ENCODE results near the gene SULT4A1. TPM values are rescaled to one million over a fixed set of nuclear protein-coding genes. Genes with fewer than 3 reads are reported as not detected.

SULT4A1 gene
- total RNA-seq, 1 experiment from 2014 or later: 15.0 TPM

DNA sequence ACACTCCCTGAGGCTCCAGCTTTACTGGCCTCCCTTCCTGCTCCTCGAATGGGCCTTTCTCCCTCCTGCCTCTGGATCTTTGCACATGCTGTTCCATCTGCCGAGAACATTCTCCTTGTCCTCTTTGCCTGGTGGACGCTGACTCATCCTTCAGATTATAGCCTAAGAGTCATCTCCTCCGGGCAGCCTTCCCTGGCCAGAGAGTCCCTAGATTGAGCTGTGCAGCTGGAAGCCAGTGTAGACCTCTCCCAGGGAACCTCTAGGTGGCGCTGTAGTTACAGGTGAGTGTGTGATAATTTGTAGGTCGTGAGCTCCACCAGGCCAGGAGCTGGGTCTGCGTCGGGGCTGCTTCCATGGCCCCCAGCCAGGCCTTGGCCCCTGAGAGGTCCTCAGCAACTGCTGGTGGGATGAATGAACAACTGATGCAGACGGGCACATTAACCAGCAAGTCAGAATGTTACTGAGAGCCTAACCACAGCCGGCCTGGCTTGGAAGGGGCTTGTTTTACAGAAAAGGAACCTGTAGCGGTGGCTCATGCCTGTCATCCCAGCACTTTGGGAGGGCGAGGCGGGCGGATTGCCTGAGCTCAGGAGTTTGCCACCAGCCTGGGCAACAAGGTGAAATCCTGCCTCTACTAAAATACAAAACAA is 20.8 kb upstream of the SULT4A1 start:
- H3K79me2 ChIP-seq (ENCODE audit: insufficient read depth, low read length): no peaks in the 10 kb centered on the region
- peak; percentile 88 for DNase-seq
- Mint-ChIP-seq H3K4me1 (peaks cover 7 to 12% of the 10 kb centered on the region in 2 experiments), H3K27ac (peak overlapping the region in 1 of 3 experiments; percentile 35; a peak in 2 of 7 replicates), H3K27me3 (ENCODE audit: low read depth) (peaks cover 3% of the 10 kb centered on the region), H3K4me3 (peak overlapping the region in 1 of 2 experiments; percentile 21; a peak in 2 of 5 replicates), H3K36me3 (ENCODE audit: insufficient read depth in 1 of 3, low read depth in 3 of 3) (peaks cover 2 to 8% (median 4%) of the 10 kb centered on the region in 3 experiments; a peak in 4 of 7 replicates), H3K9me3 (no peaks in the 10 kb centered on the region)
- no peak overlapping the region for H3T11ph ChIP-seq (ENCODE audit: low read length)
- no peak overlapping the region for H2AFZ ChIP-seq (ENCODE audit: low read length)
- no peak overlapping the region for H3K4me2 ChIP-seq (ENCODE audit: insufficient read depth, insufficient read length, low read length)
- no peak overlapping the region for H2BK5ac ChIP-seq (ENCODE audit: insufficient read length, low read length)
- no peaks in the 10 kb centered on the region for H3K4me1 ChIP-seq (ENCODE audit: insufficient read depth, low read length)
- H2BK15ac ChIP-seq (ENCODE audit: low read depth, low read length): no peak overlapping the region
- H4K91ac ChIP-seq (ENCODE audit: insufficient read length, low read depth, low read length): no peak overlapping the region
- H3K56ac ChIP-seq (ENCODE audit: insufficient read length, low read depth, low read length): no peak overlapping the region
- no peak overlapping the region for H3K4ac ChIP-seq (ENCODE audit: low read depth, low read length)
- H4K8ac ChIP-seq (replicated peaks; ENCODE audit: insufficient read length, low read depth, low read length): no peak overlapping the region
- H4K5ac ChIP-seq (ENCODE audit: insufficient read length, low read depth, low read length): no peak overlapping the region
- H2AK5ac ChIP-seq (ENCODE audit: insufficient read length, low read length): no peak overlapping the region
- H3K18ac ChIP-seq (ENCODE audit: insufficient read length, low read depth, low read length): no peak overlapping the region
- no peak overlapping the region for H3K27ac ChIP-seq (ENCODE audit: insufficient read length, low read depth, low read length)
- H3K9ac ChIP-seq (ENCODE audit: extremely low read depth, insufficient read length, low read length): no peak overlapping the region
- H2BK120ac ChIP-seq (ENCODE audit: low read depth, low read length, poor library complexity, severe bottlenecking): no peak overlapping the region
- no peak overlapping the region for H2BK20ac ChIP-seq (ENCODE audit: low read depth, low read length, poor library complexity, severe bottlenecking)
- no peaks in the 10 kb centered on the region for H4K20me1 ChIP-seq (ENCODE audit: control insufficient read depth, insufficient read depth, insufficient read length)
- no peak overlapping the region for H3K14ac ChIP-seq (ENCODE audit: insufficient read depth, low read length)
- H2BK12ac ChIP-seq (ENCODE audit: insufficient read length, low read depth, low read length): no peak overlapping the region
- H3K23me2 ChIP-seq (ENCODE audit: insufficient read length, low read depth, low read length, poor library complexity, severe bottlenecking): no peaks in the 10 kb centered on the region
- no peaks in the 10 kb centered on the region for H3K79me1 ChIP-seq (ENCODE audit: insufficient read depth, low read depth, low read length, poor library complexity, severe bottlenecking)
- no peaks in the 10 kb centered on the region for H3K27me3 ChIP-seq (ENCODE audit: insufficient read depth, low read length)
- no peaks in the 10 kb centered on the region for H3K9me3 ChIP-seq (ENCODE audit: control insufficient read depth, low read depth, low read length)
- no peak overlapping the region for H3K23ac ChIP-seq (ENCODE audit: insufficient read length, low read depth, low read length)
- WGBS (ENCODE audit: extremely low coverage, insufficient read length, low lambda C conversion rate): no CpG with 5 or more reads among the region's 14 CpGs
- TF ChIP-seq CTCF (conservative IDR thresholded peaks at IDR 0.05): peak; percentile 91

Measured in H9 (cell line).